IMR-90 (cell line): ENCODE results near the gene ATP10A. TPM values are rescaled to one million over a fixed set of nuclear protein-coding genes. Genes with fewer than 3 reads are reported as not detected.

Source experiments
- ATAC-seq: fragments of 200-7000 bp; cut with Tn5 transposase; 2 replicates; pipeline ENCODE4 v1.9.1; 2020; ENCODE audit warnings: low read depth, mild to moderate bottlenecking, moderate library complexity
- BruUV-seq: library from RNA; stranded (reverse); fragments of 400-500 nt; replicated peaks from 2 replicates; lab custom pipeline; 2021; lab: Mats Ljungman, UMichigan
- CTCF ChIA-PET: fragments of 300-600 bp; formaldehyde crosslinking; extraction: SDS; loops from one replicate; lab custom pipeline; 2021; ENCODE audit warnings: antibody characterized with exemption; lab: Yijun Ruan, JAX
- POLR2A ChIA-PET: fragments of 300-600 bp; sonication (Branson Sonifier 250); formaldehyde crosslinking; loops from one replicate; lab custom pipeline; 2022; ENCODE audit warnings: antibody characterized with exemption; ENCODE audit not compliant: unreplicated experiment; lab: Charles Lee
- DNase-seq: peaks from one replicate; pipeline ENCODE4 v3.0.0; 2013
- H2AFZ ChIP-seq: replicated peaks from 2 replicates; pipeline ENCODE3; 2013; ENCODE audit warnings: low read length, mild to moderate bottlenecking; ENCODE audit not compliant: poor library complexity
- H2AK5ac ChIP-seq: 2 replicates; pipeline ENCODE4 v1.6.1; 2013; ENCODE audit warnings: low read depth, low read length, inconsistent platforms
- H2AK9ac ChIP-seq: replicated peaks from 2 replicates; pipeline ENCODE3; 2013; ENCODE audit warnings: mild to moderate bottlenecking, low read depth, low read length, moderate library complexity; ENCODE audit not compliant: poor library complexity
- H2BK120ac ChIP-seq: 2 replicates; pipeline ENCODE4 v1.6.1; 2013; ENCODE audit warnings: low read depth, low read length, inconsistent platforms
- H2BK15ac ChIP-seq: 3 replicates; pipeline ENCODE4 v1.6.1; 2013; ENCODE audit warnings: low read depth, low read length, inconsistent platforms
- H2BK20ac ChIP-seq: 2 replicates; pipeline ENCODE4 v1.6.1; 2013; ENCODE audit warnings: low read depth, mild to moderate bottlenecking, inconsistent platforms, low read length, moderate library complexity
- H2BK5ac ChIP-seq: 2 replicates; pipeline ENCODE4 v1.6.1; 2013; ENCODE audit warnings: mild to moderate bottlenecking, low read depth, low read length, inconsistent platforms; ENCODE audit not compliant: poor library complexity, severe bottlenecking
- H3K14ac ChIP-seq: replicated peaks from 2 replicates; pipeline ENCODE4 v1.6.1; 2013; ENCODE audit warnings: low read depth, low read length, inconsistent platforms
- H3K18ac ChIP-seq: 2 replicates; pipeline ENCODE4 v1.6.1; 2013; ENCODE audit warnings: low read depth, low read length, control low read depth
- H3K23ac ChIP-seq: 2 replicates; pipeline ENCODE4 v1.6.1; 2013; ENCODE audit warnings: low read depth, low read length, inconsistent platforms
- H3K27ac ChIP-seq: 2 replicates; pipeline ENCODE4 v1.5.1; 2013; ENCODE audit warnings: mild to moderate bottlenecking, control low read depth, low read length; ENCODE audit not compliant: insufficient read depth
- H3K27me3 ChIP-seq: 2 replicates; pipeline ENCODE4 v1.6.1; 2013; ENCODE audit warnings: low read length; ENCODE audit not compliant: control insufficient read depth, insufficient read depth
- H3K36me3 ChIP-seq: 2 replicates; pipeline ENCODE4 v1.6.1; 2013; ENCODE audit warnings: low read length, mixed read lengths; ENCODE audit not compliant: control insufficient read depth, insufficient read depth
- H3K4ac ChIP-seq: 2 replicates; pipeline ENCODE4 v1.6.1; 2013; ENCODE audit warnings: low read depth, low read length, inconsistent platforms
- H3K4me1 ChIP-seq: 2 replicates; pipeline ENCODE4 v1.6.1; 2013; ENCODE audit warnings: low read length, mixed read lengths; ENCODE audit not compliant: control insufficient read depth, insufficient read depth
- H3K4me2 ChIP-seq: 2 replicates; pipeline ENCODE4 v1.6.1; 2013; ENCODE audit warnings: low read depth, mild to moderate bottlenecking, control low read depth, low read length, moderate library complexity
- H3K4me3 ChIP-seq: 2 replicates; pipeline ENCODE4 v1.5.1; 2013; ENCODE audit warnings: low read depth, mild to moderate bottlenecking, control low read depth, low read length, moderate library complexity; ENCODE audit not compliant: insufficient read depth
- H3K56ac ChIP-seq: 2 replicates; pipeline ENCODE4 v1.6.1; 2013; ENCODE audit warnings: low read length, inconsistent platforms; ENCODE audit not compliant: insufficient read depth; ENCODE audit errors: extremely low read depth
- H3K79me1 ChIP-seq, 2 experiments: 2 replicates each; pipeline ENCODE4 v1.6.1; 2013; ENCODE audit warnings: low read length in 2 of 2, inconsistent platforms in 1 of 2, low read depth in 1 of 2
- H3K9ac ChIP-seq: 2 replicates; pipeline ENCODE4 v1.6.1; 2013; ENCODE audit warnings: low read depth, low read length, control low read depth
- H3K9me1 ChIP-seq: 2 replicates; pipeline ENCODE4 v1.6.1; 2013; ENCODE audit warnings: low read length, inconsistent platforms; ENCODE audit not compliant: insufficient read depth
- H3K9me3 ChIP-seq: 2 replicates; pipeline ENCODE4 v1.6.1; 2013; ENCODE audit warnings: low read length; ENCODE audit not compliant: control insufficient read depth, insufficient read depth
- H4K20me1 ChIP-seq: 2 replicates; pipeline ENCODE4 v1.6.1; 2013; ENCODE audit warnings: low read length, inconsistent platforms; ENCODE audit not compliant: insufficient read depth
- H4K5ac ChIP-seq: 2 replicates; pipeline ENCODE4 v1.6.1; 2013; ENCODE audit warnings: mild to moderate bottlenecking, low read depth, low read length, control low read depth
- H4K8ac ChIP-seq, 2 experiments: 2 replicates each; pipeline ENCODE4 v1.6.1; 2013; ENCODE audit warnings: low read depth in 2 of 2, low read length in 2 of 2, control low read depth in 1 of 2, inconsistent platforms in 1 of 2
- H4K91ac ChIP-seq: 2 replicates; pipeline ENCODE4 v1.6.1; 2013; ENCODE audit warnings: low read depth, low read length, inconsistent platforms; ENCODE audit not compliant: insufficient read depth
- BHLHE40 ChIP-seq: fragments of 150-350 bp; IDR thresholded peaks from 2 replicates; pipeline ENCODE4 v1.6.1; 2016; ENCODE audit warnings: mild to moderate bottlenecking, low read depth, low read length
- CEBPB ChIP-seq: IDR thresholded peaks from 2 replicates; pipeline ENCODE4 v1.6.1; 2012; ENCODE audit warnings: low read depth, low read length, improper control_type of control experiment
- CHD1 ChIP-seq: IDR thresholded peaks from 2 replicates; pipeline ENCODE4 v1.6.1; 2012; ENCODE audit warnings: low read depth, low read length, improper control_type of control experiment
- FOS ChIP-seq: fragments of 150-350 bp; IDR thresholded peaks from 2 replicates; pipeline ENCODE4 v1.6.1; 2016; ENCODE audit warnings: low read depth, low read length
- MAFK ChIP-seq: IDR thresholded peaks from 2 replicates; pipeline ENCODE4 v1.6.1; 2012; ENCODE audit warnings: low read depth, low read length, improper control_type of control experiment
- MAZ ChIP-seq: IDR thresholded peaks from 2 replicates; pipeline ENCODE4 v1.6.1; 2012; ENCODE audit warnings: low read depth, mild to moderate bottlenecking, low read length, improper control_type of control experiment, moderate library complexity, borderline replicate concordance
- MXI1 ChIP-seq: IDR thresholded peaks from 2 replicates; pipeline ENCODE4 v1.6.1; 2012; ENCODE audit warnings: low read depth, mild to moderate bottlenecking, low read length, moderate library complexity, borderline replicate concordance
- NFE2L2 ChIP-seq: fragments of 150-350 bp; IDR thresholded peaks from 2 replicates; pipeline ENCODE4 v1.6.1; 2016; ENCODE audit warnings: low read depth, mild to moderate bottlenecking, low read length
- POLR2A ChIP-seq: IDR thresholded peaks from 2 replicates; pipeline ENCODE4 v1.6.1; 2012; ENCODE audit warnings: mild to moderate bottlenecking, low read depth, low read length
- RAD21 ChIP-seq: IDR thresholded peaks from 2 replicates; pipeline ENCODE4 v1.6.1; 2012; ENCODE audit warnings: low read length, improper control_type of control experiment
- RCOR1 ChIP-seq: IDR thresholded peaks from 2 replicates; pipeline ENCODE4 v1.6.1; 2012; ENCODE audit warnings: mild to moderate bottlenecking, low read length, improper control_type of control experiment; ENCODE audit not compliant: insufficient replicate concordance
- RFX5 ChIP-seq: IDR thresholded peaks from 2 replicates; pipeline ENCODE4 v1.8.0; 2012; ENCODE audit warnings: low read depth, mild to moderate bottlenecking, low read length, moderate library complexity
- SMC3 ChIP-seq: fragments of 150-350 bp; IDR thresholded peaks from 2 replicates; pipeline ENCODE4 v1.6.1; 2016; ENCODE audit warnings: low read depth, mild to moderate bottlenecking, antibody characterized with exemption, low read length, moderate library complexity
- WGBS, 2 experiments: methylation state at CpG; one replicate each; pipeline versions ENCODE4 v1.1.5 to v1.1.7; 2013; ENCODE audit warnings: missing lambda C conversion rate in 2 of 2; ENCODE audit not compliant: insufficient read length in 1 of 2; ENCODE audit errors: extremely low coverage in 2 of 2; 5-methylcytosine and 5-hydroxymethylcytosine counted together
- dilution Hi-C: fragments of 300-500 bp; cut with HindIII; formaldehyde crosslinking; loops from one replicate; pipeline ENCODE4 v1.14.3; 2018; ENCODE audit warnings: low sequenced_read_pairs; ENCODE audit not compliant: unreplicated experiment
- in situ Hi-C: fragments of 300-500 bp; cut with MboI; formaldehyde crosslinking; loops from 3 replicates; pipeline ENCODE4 v1.14.3; 2019; ENCODE audit warnings: low sequenced_read_pairs, inconsistent platforms, mixed read lengths
- intact Hi-C: fragments of 100-400 bp; cut with micrococcal nuclease; formaldehyde crosslinking; loops from 2 replicates; pipeline ENCODE4 v1.10.0; 2022
- polyA plus RNA-seq, 3 experiments: library from polyadenylated mRNA; depleted of rRNA; stranded (reverse); fragments of >200 nt; gene quantifications; 2 replicates each; pipeline ENCODE4 v1.2.3, GENCODE V29; 2012; ENCODE audit warnings: low replicate concordance in 1 of 3
- total RNA-seq: library from RNA; depleted of rRNA; stranded (reverse); fragments of >200 nt; gene quantifications from 2 replicates; pipeline ENCODE4 v1.2.3, GENCODE V29; 2012
- TF ChIP-seq, protein P1 (sequence below): conservative IDR thresholded peaks from 2 replicates; pipeline ENCODE4 v1.5.1; 2012; ENCODE audit warnings: mild to moderate bottlenecking, low read depth, low read length, improper control_type of control experiment
- TF ChIP-seq, protein P2 (sequence below): fragments of 150-350 bp; IDR thresholded peaks from 2 replicates; pipeline ENCODE4 v1.6.1; 2017; ENCODE audit warnings: mild to moderate bottlenecking, antibody characterized with exemption, low read length, low read depth
- TF ChIP-seq, protein P3 (sequence below): fragments of 150-350 bp; IDR thresholded peaks from 2 replicates; pipeline ENCODE4 v1.6.1; 2016; ENCODE audit warnings: low read depth, mild to moderate bottlenecking, low read length, moderate library complexity, borderline replicate concordance

Gene ATP10A
- total and polyA plus RNA-seq, 2 of the 4 experiments (the other 2 are of a cell fraction): 13.8 to 16.0 TPM

DNA sequence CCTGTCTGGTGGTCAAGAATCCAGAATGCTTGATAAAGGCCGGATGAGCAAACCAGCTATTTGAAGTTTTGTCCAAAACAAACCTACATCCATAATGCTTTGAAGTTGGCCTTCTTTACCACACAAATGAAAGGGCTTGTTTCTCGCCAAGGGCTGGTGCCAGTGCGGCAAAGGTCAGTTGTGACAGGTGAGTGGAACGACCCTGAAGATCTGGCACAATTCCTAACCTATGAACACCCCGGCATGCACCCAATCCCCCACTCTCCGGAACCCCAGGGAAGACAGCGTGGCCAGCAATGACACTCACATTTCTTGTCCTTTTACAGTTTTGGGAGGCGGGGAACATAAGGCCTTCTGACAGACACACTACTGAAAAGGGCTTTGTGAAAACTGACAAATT is 90.6 kb downstream of the ATP10A start:
- in situ Hi-C loops (no loop called here), dilution Hi-C loops (no loop called here), intact Hi-C loops (loop anchor here (10.0 kb wide), 2 partner anchors 78 to 312 kb away; no protein-coding TSS in a partner anchor)
- H3K4ac ChIP-seq: no peak overlapping the region
- H2AFZ ChIP-seq: no peak overlapping the region
- peaks cover 29% of the 10 kb centered on the region for H3K9me1 ChIP-seq
- H3K27ac ChIP-seq: no peak overlapping the region
- H3K27me3 ChIP-seq: no peaks in the 10 kb centered on the region
- H4K5ac ChIP-seq: no peak overlapping the region
- no peak overlapping the region for H3K4me3 ChIP-seq
- peaks cover 23 to 64% of the 10 kb centered on the region in 2 experiments for H3K79me1 ChIP-seq
- H2BK5ac ChIP-seq: no peak overlapping the region
- H4K8ac ChIP-seq: no peak overlapping the region
- no peak overlapping the region for H2BK20ac ChIP-seq
- peak overlapping the region; percentile 21; the same call in 1 of the 2 replicates for H4K91ac ChIP-seq
- ChIA-PET CTCF (interaction anchor here (1.5 kb wide), 1 partner anchor 12 kb away, joined by 4 read pairs; no protein-coding TSS in a partner anchor), POLR2A (no interaction called here)
- ATAC-seq (no peak), DNase-seq (no peak)
- H3K4me2 ChIP-seq: no peak overlapping the region
- BruUV-seq: no TSS peak
- H2AK5ac ChIP-seq: no peak overlapping the region
- no peaks in the 10 kb centered on the region for H3K9me3 ChIP-seq
- no peak overlapping the region for H3K23ac ChIP-seq
- H3K4me1 ChIP-seq: peaks cover 6% of the 10 kb centered on the region
- WGBS, 2 experiments: 90% methylated on average over 4 of the region's 8 CpGs; no CpG with 5 or more reads in 1 of the 2 experiments
- H2AK9ac ChIP-seq: no peak overlapping the region
- H3K9ac ChIP-seq: no peak overlapping the region
- H4K20me1 ChIP-seq: no peaks in the 10 kb centered on the region; the same call in 1 of the 2 replicates
- no peak overlapping the region for H3K18ac ChIP-seq
- H3K14ac ChIP-seq: no peak overlapping the region
- H2BK15ac ChIP-seq: no peak overlapping the region
- H3K56ac ChIP-seq: no peak overlapping the region
- H3K36me3 ChIP-seq: no peaks in the 10 kb centered on the region
- H2BK120ac ChIP-seq: no peak overlapping the region
- TF ChIP-seq POLR2A (no peak), NFE2L2 (no peak), MXI1 (no peak), RAD21 (no peak), CHD1 (no peak), CEBPB (no peak), FOS (no peak), BHLHE40 (no peak), SMC3 (no peak), RFX5 (no peak), MAZ (no peak), RCOR1 (no peak), MAFK (no peak)
- TF ChIP-seq, protein P1, sequence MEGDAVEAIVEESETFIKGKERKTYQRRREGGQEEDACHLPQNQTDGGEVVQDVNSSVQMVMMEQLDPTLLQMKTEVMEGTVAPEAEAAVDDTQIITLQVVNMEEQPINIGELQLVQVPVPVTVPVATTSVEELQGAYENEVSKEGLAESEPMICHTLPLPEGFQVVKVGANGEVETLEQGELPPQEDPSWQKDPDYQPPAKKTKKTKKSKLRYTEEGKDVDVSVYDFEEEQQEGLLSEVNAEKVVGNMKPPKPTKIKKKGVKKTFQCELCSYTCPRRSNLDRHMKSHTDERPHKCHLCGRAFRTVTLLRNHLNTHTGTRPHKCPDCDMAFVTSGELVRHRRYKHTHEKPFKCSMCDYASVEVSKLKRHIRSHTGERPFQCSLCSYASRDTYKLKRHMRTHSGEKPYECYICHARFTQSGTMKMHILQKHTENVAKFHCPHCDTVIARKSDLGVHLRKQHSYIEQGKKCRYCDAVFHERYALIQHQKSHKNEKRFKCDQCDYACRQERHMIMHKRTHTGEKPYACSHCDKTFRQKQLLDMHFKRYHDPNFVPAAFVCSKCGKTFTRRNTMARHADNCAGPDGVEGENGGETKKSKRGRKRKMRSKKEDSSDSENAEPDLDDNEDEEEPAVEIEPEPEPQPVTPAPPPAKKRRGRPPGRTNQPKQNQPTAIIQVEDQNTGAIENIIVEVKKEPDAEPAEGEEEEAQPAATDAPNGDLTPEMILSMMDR: no peak
- TF ChIP-seq, protein P2, sequence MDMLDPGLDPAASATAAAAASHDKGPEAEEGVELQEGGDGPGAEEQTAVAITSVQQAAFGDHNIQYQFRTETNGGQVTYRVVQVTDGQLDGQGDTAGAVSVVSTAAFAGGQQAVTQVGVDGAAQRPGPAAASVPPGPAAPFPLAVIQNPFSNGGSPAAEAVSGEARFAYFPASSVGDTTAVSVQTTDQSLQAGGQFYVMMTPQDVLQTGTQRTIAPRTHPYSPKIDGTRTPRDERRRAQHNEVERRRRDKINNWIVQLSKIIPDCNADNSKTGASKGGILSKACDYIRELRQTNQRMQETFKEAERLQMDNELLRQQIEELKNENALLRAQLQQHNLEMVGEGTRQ: no peak
- TF ChIP-seq, protein P3, sequence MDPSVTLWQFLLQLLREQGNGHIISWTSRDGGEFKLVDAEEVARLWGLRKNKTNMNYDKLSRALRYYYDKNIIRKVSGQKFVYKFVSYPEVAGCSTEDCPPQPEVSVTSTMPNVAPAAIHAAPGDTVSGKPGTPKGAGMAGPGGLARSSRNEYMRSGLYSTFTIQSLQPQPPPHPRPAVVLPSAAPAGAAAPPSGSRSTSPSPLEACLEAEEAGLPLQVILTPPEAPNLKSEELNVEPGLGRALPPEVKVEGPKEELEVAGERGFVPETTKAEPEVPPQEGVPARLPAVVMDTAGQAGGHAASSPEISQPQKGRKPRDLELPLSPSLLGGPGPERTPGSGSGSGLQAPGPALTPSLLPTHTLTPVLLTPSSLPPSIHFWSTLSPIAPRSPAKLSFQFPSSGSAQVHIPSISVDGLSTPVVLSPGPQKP: no peak
